Activated effector memory CD4-positive, alpha-beta T cell treated with anti-CD3 and anti-CD28 coated beads, Interleukin-2, amount 50 U/mL, for 16 hours (primary cell): ENCODE results near the gene HSP90AB1.
A peak's percentile ranks its signal among the peaks of the same experiment; 100 is the strongest.

ENCODE experiments used
- DNase-seq: peaks from one replicate; pipeline ENCODE4 v3.0.0-alpha.2; 2020

Gene HSP90AB1

GRCh38 chr6:44292661-44293365, 45.9 kb downstream of the HSP90AB1 start:
- DNase-seq, result no peak

GRCh38 chr6:44294832-44295791, 48.2 kb downstream of the HSP90AB1 start:
- DNase-seq, result no peak

- DNase-seq, result peak; percentile 80
Measured at GRCh38 chr6:44297063-44298038, 50.5 kb downstream of the HSP90AB1 start.

GRCh38 chr6:44298055-44298803, 51.3 kb downstream of the HSP90AB1 start:
- peak; percentile 51 for DNase-seq

GRCh38 chr6:44298864-44299263, 52.0 kb downstream of the HSP90AB1 start:
- DNase-seq, result no peak

GRCh38 chr6:44300292-44300823, 53.5 kb downstream of the HSP90AB1 start:
- DNase-seq, result peak; percentile 58

GRCh38 chr6:44301106-44301505, 54.2 kb downstream of the HSP90AB1 start:
- no peak for DNase-seq

GRCh38 chr6:44301782-44302564, 55.1 kb downstream of the HSP90AB1 start:
- peak; percentile 17 for DNase-seq

- DNase-seq, result no peak
Measured at GRCh38 chr6:44302856-44303255, 56.0 kb downstream of the HSP90AB1 start.
